Common myeloid progenitor, CD34-positive (primary cell): ENCODE data around the gene CILP2.
A peak's percentile ranks its signal among the peaks of the same experiment; 100 is the strongest.

ENCODE experiments used
- CTCF ChIA-PET: fragments of 350-600 bp; sonication (Branson Sonifier 250); formaldehyde crosslinking; loops from one replicate; lab custom pipeline; 2021; ENCODE audit warnings: antibody characterized with exemption; lab: Charles Lee
- POLR2A ChIA-PET: fragments of 350-600 bp; sonication (Branson Sonifier 250); formaldehyde crosslinking; loops from one replicate; lab custom pipeline; 2021; ENCODE audit warnings: antibody characterized with exemption; lab: Charles Lee
- DNase-seq, 3 donors: peaks; one replicate each; pipeline versions ENCODE4 v3.0.0 to v3.0.0-alpha.2; 2013
- H3K27ac ChIP-seq, 2 experiments: 1 replicate in 1 of 2; 2 replicates in 1 of 2; pipeline ENCODE4 v1.7.0; 2013; ENCODE audit warnings: inconsistent platforms in 2 of 2, low read length in 2 of 2, mild to moderate bottlenecking in 2 of 2, low read depth in 1 of 2, moderate library complexity in 1 of 2; ENCODE audit not compliant: severe bottlenecking in 2 of 2, insufficient read depth in 1 of 2, poor library complexity in 1 of 2
- H3K27me3 ChIP-seq, 5 experiments: replicated peaks in 2 of 5; 1 replicate in 3 of 5; 2 replicates in 2 of 5; pipeline versions ENCODE4 v1.6.1 to v1.7.0; 2013; ENCODE audit warnings: low read length in 4 of 5, mild to moderate bottlenecking in 2 of 5, moderate library complexity in 2 of 5, inconsistent platforms in 1 of 5; ENCODE audit not compliant: insufficient read depth in 5 of 5, control insufficient read depth in 4 of 5
- H3K36me3 ChIP-seq, 4 experiments: 1 replicate in 2 of 4; 2 replicates in 2 of 4; pipeline versions ENCODE4 v1.6.1 to v1.7.0; 2013; ENCODE audit warnings: low read length in 3 of 4, control low read depth in 1 of 4, mild to moderate bottlenecking in 1 of 4; ENCODE audit not compliant: control insufficient read depth in 4 of 4, insufficient read depth in 4 of 4
- H3K4me1 ChIP-seq, 4 experiments: 1 replicate in 3 of 4; 2 replicates in 1 of 4; pipeline versions ENCODE4 v1.6.1 to v1.7.1; 2013; ENCODE audit warnings: low read length in 3 of 4, mild to moderate bottlenecking in 3 of 4, control low read depth in 1 of 4, inconsistent platforms in 1 of 4, moderate library complexity in 1 of 4; ENCODE audit not compliant: control insufficient read depth in 4 of 4, insufficient read depth in 4 of 4; ENCODE audit errors: control extremely low read depth in 1 of 4
- H3K4me3 ChIP-seq, 7 experiments: 1 replicate in 4 of 7; 2 replicates in 3 of 7; pipeline versions ENCODE4 v1.5.1 to v1.7.0; 2013; ENCODE audit warnings: mild to moderate bottlenecking in 7 of 7, low read length in 6 of 7, moderate library complexity in 6 of 7, inconsistent platforms in 2 of 7, low read depth in 2 of 7, control low read depth in 1 of 7; ENCODE audit not compliant: insufficient read depth in 4 of 7, control insufficient read depth in 1 of 7; ENCODE audit errors: extremely low read depth in 1 of 7
- H3K9me3 ChIP-seq, 5 experiments: 1 replicate in 4 of 5; 2 replicates in 1 of 5; pipeline versions ENCODE4 v1.6.1 to v1.7.1; 2013; ENCODE audit warnings: low read length in 4 of 5, mild to moderate bottlenecking in 2 of 5, inconsistent platforms in 1 of 5, low read depth in 1 of 5, moderate library complexity in 1 of 5; ENCODE audit not compliant: control insufficient read depth in 4 of 5, insufficient read depth in 2 of 5; ENCODE audit errors: control extremely low read depth in 1 of 5
- WGBS: methylation state at CpG from one replicate; pipeline ENCODE4 v1.1.5; 2013; ENCODE audit not compliant: insufficient coverage; 5-methylcytosine and 5-hydroxymethylcytosine counted together

The CILP2 gene

DNA sequence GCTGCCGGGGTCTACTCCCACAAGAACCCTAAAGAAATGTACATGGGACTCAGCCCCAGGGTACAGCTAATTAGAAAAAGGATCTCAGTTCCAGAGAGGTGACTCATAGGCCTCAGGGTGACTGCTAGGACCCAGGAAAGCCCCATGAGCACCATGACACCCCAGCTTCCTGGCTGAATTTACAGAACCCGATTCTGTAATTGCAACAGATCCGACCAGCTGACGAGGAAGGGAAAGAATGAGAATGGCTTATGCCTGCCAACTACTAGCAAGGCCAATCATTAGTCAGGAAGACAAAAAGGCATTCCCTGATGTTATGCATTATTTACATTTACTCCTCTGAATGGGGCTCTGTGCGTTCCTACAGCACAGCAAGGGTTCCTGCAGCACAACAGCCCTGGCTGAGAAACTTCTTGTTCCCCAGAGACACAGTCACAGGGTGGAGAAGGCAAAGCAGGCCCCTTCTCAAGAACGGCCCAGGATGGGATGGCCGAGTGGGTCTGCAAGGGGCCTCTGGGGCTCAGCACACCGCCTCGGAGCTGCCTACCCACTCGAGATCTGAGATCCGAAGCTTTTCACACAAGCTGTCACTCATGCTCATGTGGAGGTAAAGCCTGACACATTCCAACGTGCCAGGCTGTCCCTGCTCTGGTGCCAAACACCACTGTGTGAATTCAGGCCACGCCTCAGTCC lies 53.2 kb downstream of the CILP2 start:
- no peak overlapping the region for H3K27ac ChIP-seq
- no peaks in the 10 kb centered on the region for H3K9me3 ChIP-seq
- ChIA-PET POLR2A (no interaction called here), CTCF (interaction anchor here (1.6 kb wide), 1 partner anchor 15 kb away, joined by 3 read pairs; no protein-coding TSS in a partner anchor)
- 94% methylated on average over 11 of the region's 13 CpGs for WGBS
- peak in 2 of 3 donors; percentile 10 to 17 for DNase-seq
- H3K36me3 ChIP-seq: no peaks in the 10 kb centered on the region
- no peaks in the 10 kb centered on the region for H3K4me1 ChIP-seq
- H3K27me3 ChIP-seq: no peaks in the 10 kb centered on the region
- H3K4me3 ChIP-seq: no peak overlapping the region

DNA sequence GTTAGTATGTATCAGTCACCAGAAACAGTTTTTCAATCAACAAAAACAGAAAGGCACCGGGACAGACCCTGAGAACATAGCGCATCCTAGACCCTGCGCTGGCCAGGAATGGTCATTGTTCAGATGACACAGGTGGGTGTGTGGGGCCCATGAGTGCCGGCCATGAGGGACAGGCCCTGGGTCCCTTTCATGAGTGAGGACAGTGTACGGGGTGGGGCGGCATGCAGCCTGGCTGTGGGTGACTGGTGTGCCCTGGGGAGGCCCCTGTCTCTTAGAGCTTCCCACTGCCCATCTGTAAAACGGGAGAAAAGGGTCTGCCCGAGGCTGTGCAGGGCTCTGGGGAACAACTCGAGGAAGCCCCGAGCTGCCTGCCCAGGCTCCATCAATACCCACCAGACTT lies 54.6 kb downstream of the CILP2 start:
- ChIA-PET POLR2A (no interaction called here), CTCF (interaction anchor here (0.6 kb wide), 1 partner anchor 51 kb away, joined by 3 read pairs; no protein-coding TSS in a partner anchor)
- 96% methylated on average over 10 of the region's 10 CpGs for WGBS
- H3K4me1 ChIP-seq: no peaks in the 10 kb centered on the region
- no peaks in the 10 kb centered on the region for H3K36me3 ChIP-seq
- no peaks in the 10 kb centered on the region for H3K9me3 ChIP-seq
- no peaks in the 10 kb centered on the region for H3K27me3 ChIP-seq
- no peak overlapping the region for H3K27ac ChIP-seq
- H3K4me3 ChIP-seq: no peak overlapping the region
- DNase-seq: no peak

DNA sequence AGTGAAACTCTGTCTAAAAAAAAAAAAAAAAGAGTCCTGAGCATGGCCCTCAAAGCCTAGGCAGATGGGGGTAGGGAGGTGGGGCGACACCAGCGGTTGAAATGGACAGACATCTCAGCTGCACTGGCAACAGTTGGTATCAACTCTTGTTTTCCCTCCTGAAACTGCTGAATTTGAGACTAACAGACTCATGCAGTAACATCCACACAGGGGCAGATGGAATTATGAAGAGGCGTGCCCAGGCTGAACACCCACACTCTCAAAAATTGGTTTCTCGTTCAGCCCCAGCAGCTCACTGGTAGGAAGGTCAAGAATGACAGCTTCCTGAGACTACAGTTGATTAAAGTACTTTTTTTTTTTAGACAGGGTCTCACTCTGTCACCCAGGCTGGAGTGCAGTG lies 56.3 kb downstream of the CILP2 start:
- WGBS: 100% methylated on average over 4 of the region's 4 CpGs
- CTCF ChIA-PET: no interaction called here
- no peaks in the 10 kb centered on the region for H3K9me3 ChIP-seq
- H3K4me1 ChIP-seq: no peaks in the 10 kb centered on the region
- no peaks in the 10 kb centered on the region for H3K27me3 ChIP-seq
- no peak for DNase-seq
- no peak overlapping the region for H3K4me3 ChIP-seq
- POLR2A ChIA-PET: no interaction called here
- no peaks in the 10 kb centered on the region for H3K36me3 ChIP-seq
- H3K27ac ChIP-seq: no peak overlapping the region

DNA sequence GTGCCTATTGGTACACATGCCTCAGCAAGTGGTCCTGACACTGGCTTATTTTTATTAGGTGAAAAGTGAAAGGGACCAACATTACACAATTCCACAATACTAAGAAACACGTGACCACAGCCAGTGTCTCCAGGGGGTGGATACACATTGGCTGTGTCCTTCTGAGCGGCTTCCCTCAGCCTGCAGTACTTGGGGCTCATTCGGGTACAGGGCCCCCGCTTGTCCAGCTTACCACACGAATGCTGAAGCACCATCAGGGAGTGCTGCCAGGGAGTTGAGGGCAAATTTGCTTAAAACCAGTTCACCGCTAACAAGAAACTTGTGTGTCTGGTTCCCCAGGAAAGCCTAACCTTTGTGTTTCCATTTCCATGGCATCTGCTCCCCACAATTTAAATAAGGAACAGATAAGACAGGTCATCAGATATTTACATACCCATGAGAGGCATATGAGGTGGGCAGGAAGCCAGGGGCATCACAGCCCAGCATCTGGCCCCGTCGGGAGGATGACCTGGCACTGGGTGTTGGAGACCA lies 57.2 kb downstream of the CILP2 start:
- ChIA-PET CTCF (no interaction called here), POLR2A (no interaction called here)
- WGBS: 98% methylated on average over 5 of the region's 8 CpGs
- Histone ChIP-seq H3K27ac (no peak overlapping the region), H3K9me3 (no peaks in the 10 kb centered on the region), H3K36me3 (no peaks in the 10 kb centered on the region), H3K4me3 (no peak overlapping the region), H3K27me3 (no peaks in the 10 kb centered on the region), H3K4me1 (no peaks in the 10 kb centered on the region)
- peak in 2 of 3 donors; percentile 9 for DNase-seq
